GM12801 (cell line): ENCODE results near the gene FHL2.

Experiments used
- CTCF ChIP-seq: IDR thresholded peaks from one replicate; pipeline ENCODE4 v1.5.1; 2011; ENCODE audit warnings: control low read depth; ENCODE audit not compliant: insufficient read length; ENCODE audit errors: extremely low read depth

Gene FHL2

GRCh38 chr2:105442721-105443120, 43.9 kb upstream of the FHL2 start:
- no peak for TF ChIP-seq CTCF

- no peak for TF ChIP-seq CTCF
Measured at GRCh38 chr2:105442056-105442455, 43.2 kb upstream of the FHL2 start.

GRCh38 chr2:105439141-105439540, 40.3 kb upstream of the FHL2 start:
- no peak for TF ChIP-seq CTCF

- TF ChIP-seq CTCF, result no peak
Measured at GRCh38 chr2:105438104-105438929, 39.5 kb upstream of the FHL2 start.

GRCh38 chr2:105437708-105438103, 38.9 kb upstream of the FHL2 start:
- no peak for TF ChIP-seq CTCF

- no peak for TF ChIP-seq CTCF
Measured at GRCh38 chr2:105432749-105433148, 33.9 kb upstream of the FHL2 start.

GRCh38 chr2:105432044-105432399, 33.2 kb upstream of the FHL2 start:
- no peak for TF ChIP-seq CTCF
